GM21723 (cell line): ENCODE measurements around the gene IRF9.
A peak's percentile ranks its signal among the peaks of the same experiment; 100 is the strongest.

Experiments
- ATAC-seq: cut with Tn5 transposase; IDR thresholded peaks from one replicate; pipeline ENCODE4 v1.9.1; 2021; ENCODE audit warnings: mild to moderate bottlenecking, moderate library complexity; ENCODE audit not compliant: unreplicated experiment

IRF9 gene

GRCh38 chr14:24176599-24176998, 15.5 kb downstream of the IRF9 start:
- no peak for ATAC-seq

GRCh38 chr14:24177041-24177825, 16.2 kb downstream of the IRF9 start:
- no peak for ATAC-seq

- ATAC-seq, result no peak
These were observed 16.8 kb downstream of the IRF9 start for GRCh38 chr14:24177891-24178290.

- ATAC-seq, result no peak
These were observed 17.5 kb downstream of the IRF9 start for GRCh38 chr14:24178399-24179178.

GRCh38 chr14:24179294-24179960, 18.4 kb downstream of the IRF9 start:
- ATAC-seq, result no peak

- ATAC-seq, result no peak
These were observed 19.1 kb downstream of the IRF9 start for GRCh38 chr14:24179961-24180796.

GRCh38 chr14:24181371-24182077, 20.5 kb downstream of the IRF9 start:
- ATAC-seq, result no peak

- no peak for ATAC-seq
These were observed 21.2 kb downstream of the IRF9 start for GRCh38 chr14:24182110-24182882.

- ATAC-seq, result no peak
These were observed 22.0 kb downstream of the IRF9 start for GRCh38 chr14:24183014-24183481.

GRCh38 chr14:24184104-24184970, 23.3 kb downstream of the IRF9 start:
- no peak for ATAC-seq

GRCh38 chr14:24185026-24185425, 24.0 kb downstream of the IRF9 start:
- no peak for ATAC-seq

GRCh38 chr14:24185741-24186140, 24.7 kb downstream of the IRF9 start:
- ATAC-seq, result no peak

- no peak for ATAC-seq
These were observed 25.9 kb downstream of the IRF9 start for GRCh38 chr14:24186831-24187538.

GRCh38 chr14:24187539-24187915, 26.5 kb downstream of the IRF9 start:
- ATAC-seq, result no peak

- ATAC-seq, result peak; percentile 85
These were observed 27.4 kb downstream of the IRF9 start, which contains the start of gene IPO4 for GRCh38 chr14:24188251-24189058. TSS of gene IPO4 (minus strand) at chr14:24188816. CDS start at chr14:24188787, 29 bp downstream.

GRCh38 chr14:24189059-24189375, 28.0 kb downstream of the IRF9 start:
- no peak for ATAC-seq

- no peak for ATAC-seq
These were observed 28.4 kb downstream of the IRF9 start for GRCh38 chr14:24189460-24189859.
